ENCODE measurements around the gene ALS2. TPM values are rescaled to one million over a fixed set of nuclear protein-coding genes. Genes with fewer than 3 reads are reported as not detected.
"Not testable (repeated sequence)": the region's sequence is repeated elsewhere in the genome, so short reads cannot be mapped to it uniquely, and the experiment has no call there.

Gene ALS2
- total and polyA plus RNA-seq, 8 donors, result 4.1 to 48.4 (median 9.4) TPM

DNA sequence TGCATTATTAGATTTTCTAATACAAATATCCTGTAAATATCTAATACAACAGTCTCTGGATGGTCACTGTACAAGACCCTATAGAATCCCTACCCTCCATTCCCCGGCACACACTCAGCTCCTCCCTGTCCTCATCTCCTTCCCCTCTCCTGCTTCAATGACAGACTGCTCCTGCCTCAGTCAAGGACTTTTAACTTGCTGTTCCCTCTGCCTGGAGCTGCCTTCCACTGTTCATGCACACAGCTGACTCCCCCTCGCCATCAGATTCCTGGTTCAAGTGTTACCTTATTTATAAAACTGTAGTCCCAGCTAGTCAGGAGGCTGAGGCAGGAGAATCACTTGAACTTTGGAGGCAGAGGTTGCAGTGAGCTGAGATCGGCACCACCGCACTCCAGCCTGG, 28.9 kb upstream of the ALS2 start:
- Histone ChIP-seq H3K27me3 (no peaks in the 10 kb centered on the region), H3K9me3 (no peaks in the 10 kb centered on the region), H3K4me3 (no peak overlapping the region), H3K4me1 (peaks cover 0 to 4% (median 0%) of the 10 kb centered on the region in 4 donors), H3K27ac (no peak overlapping the region), H3K36me3 (no peaks in the 10 kb centered on the region)
- DNase-seq, result no peak
- intact Hi-C loops (cut with DNase I; ENCODE audit: low total_unique reads), result no loop called here
- 72 to 86% (median 81%) methylated on average over 4 of the region's 4 CpGs for WGBS, 5 donors
- no peak for TF ChIP-seq EP300 (IDR thresholded peaks at IDR 0.05)
- TF ChIP-seq POLR2A (IDR thresholded peaks at IDR 0.05), result no peak
- no peak for TF ChIP-seq POLR2AphosphoS5 (IDR thresholded peaks at IDR 0.05)
- TF ChIP-seq, protein P1, sequence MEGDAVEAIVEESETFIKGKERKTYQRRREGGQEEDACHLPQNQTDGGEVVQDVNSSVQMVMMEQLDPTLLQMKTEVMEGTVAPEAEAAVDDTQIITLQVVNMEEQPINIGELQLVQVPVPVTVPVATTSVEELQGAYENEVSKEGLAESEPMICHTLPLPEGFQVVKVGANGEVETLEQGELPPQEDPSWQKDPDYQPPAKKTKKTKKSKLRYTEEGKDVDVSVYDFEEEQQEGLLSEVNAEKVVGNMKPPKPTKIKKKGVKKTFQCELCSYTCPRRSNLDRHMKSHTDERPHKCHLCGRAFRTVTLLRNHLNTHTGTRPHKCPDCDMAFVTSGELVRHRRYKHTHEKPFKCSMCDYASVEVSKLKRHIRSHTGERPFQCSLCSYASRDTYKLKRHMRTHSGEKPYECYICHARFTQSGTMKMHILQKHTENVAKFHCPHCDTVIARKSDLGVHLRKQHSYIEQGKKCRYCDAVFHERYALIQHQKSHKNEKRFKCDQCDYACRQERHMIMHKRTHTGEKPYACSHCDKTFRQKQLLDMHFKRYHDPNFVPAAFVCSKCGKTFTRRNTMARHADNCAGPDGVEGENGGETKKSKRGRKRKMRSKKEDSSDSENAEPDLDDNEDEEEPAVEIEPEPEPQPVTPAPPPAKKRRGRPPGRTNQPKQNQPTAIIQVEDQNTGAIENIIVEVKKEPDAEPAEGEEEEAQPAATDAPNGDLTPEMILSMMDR (IDR thresholded peaks at IDR 0.05), result no peak

GRCh38 chr2:201808027-201808426, 27.3 kb upstream of the ALS2 start:
- intact Hi-C loops (cut with DNase I; ENCODE audit: low total_unique reads), result no loop called here
- H3K4me1 ChIP-seq, result peaks cover 0 to 4% (median 0%) of the 10 kb centered on the region in 4 donors
- WGBS, 5 donors, result 80 to 85% (median 81%) methylated on average over 2 of the region's 2 CpGs
- no peak for DNase-seq
- peak overlapping the region in 1 of 5 donors; percentile 28 for H3K27ac ChIP-seq
- TF ChIP-seq EP300 (IDR thresholded peaks at IDR 0.05), result no peak
- TF ChIP-seq POLR2A (IDR thresholded peaks at IDR 0.05), result no peak
- TF ChIP-seq POLR2AphosphoS5 (IDR thresholded peaks at IDR 0.05), result no peak
- TF ChIP-seq, protein P1 (IDR thresholded peaks at IDR 0.05), result no peak
- H3K9me3 ChIP-seq, result no peaks in the 10 kb centered on the region
- H3K36me3 ChIP-seq, result no peaks in the 10 kb centered on the region
- H3K4me3 ChIP-seq, result no peak overlapping the region
- H3K27me3 ChIP-seq, result no peaks in the 10 kb centered on the region

DNA sequence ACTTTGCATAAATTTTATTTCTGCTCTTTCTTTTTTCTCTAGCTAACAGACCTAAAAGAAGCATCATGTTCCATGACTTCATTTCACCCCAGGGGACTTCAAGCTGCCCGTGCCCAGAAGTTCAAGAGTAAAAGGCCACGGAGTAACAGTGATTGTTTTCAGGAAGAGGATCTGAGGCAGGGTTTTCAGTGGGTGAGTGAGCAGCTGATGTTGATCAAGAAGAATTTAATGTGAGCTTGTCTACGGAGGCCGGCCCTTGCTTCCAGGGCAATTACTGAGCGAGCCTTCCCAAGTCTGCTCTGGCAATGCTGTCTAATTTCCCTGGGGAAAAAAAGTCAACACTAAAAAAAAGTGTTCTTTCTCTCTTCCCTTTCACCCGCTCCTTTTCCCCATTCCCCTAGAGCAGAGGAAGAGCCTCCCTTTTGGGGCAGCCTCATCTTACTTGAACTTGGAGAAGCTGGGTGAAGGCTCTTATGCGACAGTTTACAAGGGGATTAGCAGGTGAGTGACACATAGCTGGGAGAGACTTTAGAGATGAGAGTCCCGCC, 26.8 kb upstream of the ALS2 start:
- no peaks in the 10 kb centered on the region for H3K36me3 ChIP-seq
- no peaks in the 10 kb centered on the region for H3K27me3 ChIP-seq
- 59 to 68% (median 63%) methylated on average over 8 of the region's 8 CpGs for WGBS, 5 donors
- no peak overlapping the region for H3K4me3 ChIP-seq
- no peak for TF ChIP-seq POLR2AphosphoS5 (IDR thresholded peaks at IDR 0.05)
- TF ChIP-seq, protein P1 (IDR thresholded peaks at IDR 0.05), result no peak
- TF ChIP-seq POLR2A (IDR thresholded peaks at IDR 0.05), result no peak
- no peak for TF ChIP-seq EP300 (IDR thresholded peaks at IDR 0.05)
- intact Hi-C loops (cut with DNase I; ENCODE audit: low total_unique reads), result no loop called here
- peak in 1 of 2 donors; percentile 63 for DNase-seq
- peaks cover 0 to 4% (median 0%) of the 10 kb centered on the region in 4 donors for H3K4me1 ChIP-seq
- H3K9me3 ChIP-seq, result no peaks in the 10 kb centered on the region
- H3K27ac ChIP-seq, result peak overlapping the region in 2 of 5 donors; percentile 28 to 46

DNA sequence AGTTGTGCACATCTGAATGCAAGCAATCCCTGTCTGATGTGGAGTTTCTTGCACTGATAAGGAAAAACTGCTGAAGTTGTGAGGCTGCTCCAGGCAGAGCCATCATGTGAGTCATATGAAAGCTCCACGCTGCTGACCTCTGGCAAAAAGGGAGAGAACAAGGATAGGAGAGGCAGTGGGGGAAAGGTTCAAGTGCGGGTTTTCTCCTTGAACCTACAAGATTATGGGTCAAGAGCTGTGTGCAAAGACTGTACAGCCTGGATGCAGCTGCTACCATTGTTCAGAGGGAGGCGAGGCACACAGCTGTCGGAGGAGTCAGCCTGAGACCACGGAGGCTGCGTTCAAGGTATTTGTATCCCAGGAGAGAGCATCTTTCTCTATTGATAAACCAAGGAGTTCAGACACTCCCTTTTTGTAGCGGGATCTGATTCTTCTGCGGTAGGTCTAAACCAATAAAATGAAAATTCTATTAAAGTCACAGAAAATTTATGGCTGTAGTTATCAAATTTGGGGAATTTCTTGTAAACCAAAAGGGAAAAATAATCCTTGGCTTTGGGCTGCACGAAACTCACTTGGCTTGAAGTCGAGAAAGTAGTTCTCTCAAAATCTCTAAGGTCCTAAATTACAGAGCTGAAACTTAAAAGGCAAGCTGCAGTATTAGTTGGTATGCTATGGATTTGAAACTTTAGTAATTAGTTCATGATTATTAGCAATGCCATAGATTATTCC, 25.9 kb upstream of the ALS2 start, which contains the start of gene CDK15:
CDK15 (plus strand) TSS at position 96 of the 729 bp plus-strand sequence; CDS start at position 224, 128 bp downstream.
- no peaks in the 10 kb centered on the region for H3K27me3 ChIP-seq
- peaks cover 0 to 4% (median 0%) of the 10 kb centered on the region in 4 donors for H3K4me1 ChIP-seq
- WGBS, 5 donors, result 42 to 61% (median 54%) methylated on average over 10 of the region's 10 CpGs
- H3K9me3 ChIP-seq, result no peaks in the 10 kb centered on the region
- no peaks in the 10 kb centered on the region for H3K36me3 ChIP-seq
- TF ChIP-seq EP300 (IDR thresholded peaks at IDR 0.05), result no peak
- TF ChIP-seq POLR2A (IDR thresholded peaks at IDR 0.05), result no peak
- TF ChIP-seq, protein P1 (IDR thresholded peaks at IDR 0.05), result no peak
- TF ChIP-seq POLR2AphosphoS5 (IDR thresholded peaks at IDR 0.05), result no peak
- H3K27ac ChIP-seq, result peak within 1 kb of the TSS in 2 of 5 donors; percentile 28 to 46
- no peak within 1 kb of the TSS for H3K4me3 ChIP-seq
- DNase-seq, result peak in 1 of 2 donors; percentile 47
- intact Hi-C loops (cut with DNase I; ENCODE audit: low total_unique reads), result no loop called here

DNA sequence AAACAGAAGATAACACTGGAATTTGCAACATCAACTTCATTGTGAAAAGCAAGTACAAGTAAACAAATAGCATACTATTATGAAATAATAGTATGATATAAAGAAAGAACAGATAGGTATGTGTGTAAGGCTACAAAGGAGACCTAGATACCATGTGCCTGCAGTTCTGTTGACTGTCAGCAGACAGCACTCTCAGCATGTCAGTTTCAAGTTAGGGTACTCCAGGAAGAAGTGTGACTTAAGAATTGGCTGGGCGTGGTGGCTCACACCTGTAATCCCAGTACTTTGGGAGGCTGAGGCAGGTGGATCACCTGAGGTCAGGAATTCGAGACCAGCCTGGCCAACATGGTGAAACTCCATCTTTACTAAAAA, 18.2 kb upstream of the ALS2 start:
- 71 to 86% (median 73%) methylated on average over 2 of the region's 2 CpGs for WGBS, 5 donors
- H3K27ac ChIP-seq; H3K27me3 ChIP-seq; H3K36me3 ChIP-seq; H3K4me1 ChIP-seq; intact Hi-C loops (cut with DNase I; ENCODE audit: low total_unique reads); H3K4me3 ChIP-seq; H3K9me3 ChIP-seq: not testable (repeated sequence)
- DNase-seq, result peak in 1 of 2 donors; percentile 18

Data from stomach (tissue), 9 donors.